HG02623 (cell line): ENCODE data around the gene SLC15A4.

Source experiments
- ATAC-seq: cut with Tn5 transposase; IDR thresholded peaks from one replicate; pipeline ENCODE4 v1.9.1; 2021; ENCODE audit warnings: moderate library complexity; ENCODE audit not compliant: unreplicated experiment

The SLC15A4 gene

DNA sequence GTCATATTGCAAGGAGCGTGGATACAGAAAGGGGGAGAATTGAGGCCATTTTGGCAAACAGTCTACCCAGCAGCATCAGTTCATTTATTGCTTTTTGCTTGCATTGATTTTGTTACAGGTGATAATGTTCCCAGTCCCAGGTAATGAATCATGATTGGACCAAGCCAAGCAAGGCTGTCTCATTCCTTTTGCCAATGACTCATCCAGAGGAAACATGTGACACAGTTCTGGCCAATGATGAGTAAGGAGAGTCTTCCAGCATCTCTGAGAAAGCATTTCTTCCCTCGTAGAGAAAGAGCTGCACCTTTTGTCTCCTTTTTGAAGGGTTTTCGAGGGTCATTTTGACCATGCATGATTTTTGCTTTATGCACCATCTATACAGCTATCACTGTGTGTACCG is 68.2 kb downstream of the SLC15A4 start:
- ATAC-seq = no peak

DNA sequence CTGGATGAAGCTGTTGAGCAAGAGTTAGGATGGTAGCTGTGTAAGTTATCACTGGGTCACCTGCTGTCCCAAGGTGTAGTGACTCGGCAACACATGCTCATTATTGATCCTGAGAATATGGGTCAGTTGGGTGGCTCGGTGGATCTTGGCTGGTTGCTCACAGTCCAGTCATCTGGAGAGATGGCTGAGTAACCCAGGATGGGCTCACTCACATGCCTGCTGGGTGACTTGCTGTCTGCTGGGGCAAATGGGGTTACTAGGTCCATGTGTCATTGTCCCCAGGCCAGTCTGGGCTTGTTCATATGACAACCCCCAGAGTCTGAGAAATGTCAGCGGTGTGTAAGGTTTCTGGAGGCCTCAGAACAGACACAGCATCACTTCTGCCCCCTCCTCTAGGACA is 69.5 kb downstream of the SLC15A4 start:
- ATAC-seq = no peak

DNA sequence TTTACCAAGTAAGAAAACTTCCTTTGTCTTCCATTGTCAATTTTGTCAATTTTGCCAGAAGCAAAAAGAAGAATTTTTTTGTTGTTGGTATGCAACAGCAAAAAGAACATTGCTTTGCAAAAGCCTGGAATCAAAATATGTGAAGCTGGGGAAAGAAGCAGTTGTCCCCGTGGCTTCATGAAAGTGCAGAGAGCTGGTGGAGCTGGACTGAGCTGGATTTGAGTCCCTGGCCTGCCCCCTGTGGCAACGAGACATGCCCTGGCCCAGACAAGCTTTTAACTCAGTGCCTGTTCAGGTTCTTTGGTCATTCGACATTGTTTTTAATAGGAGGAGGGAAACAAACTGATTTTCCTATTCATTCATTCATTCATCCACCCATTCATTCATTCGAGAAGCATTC is 70.3 kb downstream of the SLC15A4 start:
- no peak for ATAC-seq

GRCh38 chr12:128752386-128752785 is 71.4 kb downstream of the SLC15A4 start:
- ATAC-seq = no peak

- no peak for ATAC-seq
Observed at GRCh38 chr12:128747441-128747840, 76.3 kb downstream of the SLC15A4 start.

GRCh38 chr12:128745772-128746689 is 77.7 kb downstream of the SLC15A4 start:
- no peak for ATAC-seq

GRCh38 chr12:128743916-128744315 is 79.8 kb downstream of the SLC15A4 start:
- ATAC-seq = no peak
